SU-DHL-6 (cell line): ENCODE measurements around the gene STPG3.

Source experiments
- CTCF ChIP-seq: fragments of 200-600 bp; sonication (generic); IDR thresholded peaks from one replicate; pipeline ENCODE4 v1.5.1; 2017; ENCODE audit warnings: antibody characterized with exemption, mild to moderate bottlenecking, low read length, moderate library complexity; ENCODE audit not compliant: insufficient read depth, poor library complexity, severe bottlenecking
- EZH2phosphoT487 ChIP-seq: fragments of 200-600 bp; sonication (generic), shearing (Covaris generic); conservative IDR thresholded peaks from 2 replicates; pipeline ENCODE4 v1.6.1; 2018; ENCODE audit warnings: mild to moderate bottlenecking, antibody characterized with exemption, low read length, moderate library complexity, mixed read lengths

DNA sequence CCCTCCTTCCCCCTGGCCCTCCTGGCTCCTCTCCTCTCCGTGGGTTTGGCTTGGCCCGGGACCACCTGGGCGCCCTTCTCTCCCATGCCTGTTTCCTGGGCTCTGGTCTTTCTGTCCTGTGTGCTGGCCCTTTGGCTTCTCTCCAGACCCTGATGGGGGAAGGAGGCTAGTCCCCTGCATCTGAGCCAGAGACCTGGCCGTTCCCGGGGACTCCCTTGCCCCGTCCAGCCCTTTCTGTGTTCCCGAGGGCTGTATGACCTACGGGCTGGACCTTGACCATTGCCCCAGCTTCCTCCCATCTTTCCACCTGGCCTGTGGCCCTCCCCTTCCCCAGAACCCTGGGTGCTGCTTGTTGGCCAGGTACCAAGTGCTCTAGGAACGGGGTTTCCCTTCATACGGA is 12.4 kb downstream of the STPG3 start:
- TF ChIP-seq CTCF (no peak), EZH2phosphoT487 (no peak)
